GM21360 (cell line): ENCODE measurements around the gene LRRC74B.
"Not testable (repeated sequence)": the region's sequence is repeated elsewhere in the genome, so short reads cannot be mapped to it uniquely, and the experiment has no call there.

Experiments
- ATAC-seq: cut with Tn5 transposase; IDR thresholded peaks from one replicate; pipeline ENCODE4 v1.9.1; 2021; ENCODE audit warnings: mild to moderate bottlenecking, moderate library complexity; ENCODE audit not compliant: unreplicated experiment

Gene LRRC74B

GRCh38 chr22:21031545-21032036, 14.2 kb upstream of the LRRC74B start:
- ATAC-seq, result no peak

- ATAC-seq, result no peak
Measured at GRCh38 chr22:21032037-21032867, 13.5 kb upstream of the LRRC74B start, which contains the start of gene SLC7A4. TSS of gene SLC7A4 (minus strand) at chr22:21032561. CDS start at chr22:21031812, 749 bp downstream.

- no peak for ATAC-seq
Measured at GRCh38 chr22:21032868-21033688, 12.7 kb upstream of the LRRC74B start.

- ATAC-seq, result no peak
Measured at GRCh38 chr22:21033895-21034294, 11.9 kb upstream of the LRRC74B start.

GRCh38 chr22:21034989-21035388, 10.8 kb upstream of the LRRC74B start:
- ATAC-seq, result no peak

GRCh38 chr22:21038405-21038804, 7.3 kb upstream of the LRRC74B start:
- no peak for ATAC-seq

GRCh38 chr22:21039158-21039557, 6.6 kb upstream of the LRRC74B start:
- ATAC-seq, result not testable (repeated sequence)

GRCh38 chr22:21041937-21042336, 3.8 kb upstream of the LRRC74B start:
- ATAC-seq, result no peak

GRCh38 chr22:21042978-21043859, 2.5 kb upstream of the LRRC74B start:
- ATAC-seq, result no peak

- no peak for ATAC-seq
Measured at GRCh38 chr22:21043860-21044535, 1.7 kb upstream of the LRRC74B start.

GRCh38 chr22:21044931-21045584, 688 bp upstream of the LRRC74B start:
- no peak for ATAC-seq

GRCh38 chr22:21047035-21047661, 1.4 kb downstream of the LRRC74B start:
- no peak for ATAC-seq

- ATAC-seq, result no peak
Measured at GRCh38 chr22:21047730-21048129, 2.0 kb downstream of the LRRC74B start.

GRCh38 chr22:21048448-21048847, 2.7 kb downstream of the LRRC74B start:
- not testable (repeated sequence) for ATAC-seq

- ATAC-seq, result not testable (repeated sequence)
Measured at GRCh38 chr22:21048965-21049364, 3.2 kb downstream of the LRRC74B start.

GRCh38 chr22:21051145-21051830, 5.5 kb downstream of the LRRC74B start:
- no peak for ATAC-seq

- no peak for ATAC-seq
Measured at GRCh38 chr22:21051831-21052400, 6.2 kb downstream of the LRRC74B start.
